Panc1 (cell line): ENCODE measurements around the gene WNT5B. TPM values are rescaled to one million over a fixed set of nuclear protein-coding genes. Genes with fewer than 3 reads are reported as not detected.

Experiments used
- ATAC-seq: fragments of 200-7000 bp; cut with Tn5 transposase; 2 replicates; pipeline ENCODE4 v1.9.1; 2020; ENCODE audit warnings: mild to moderate bottlenecking, moderate library complexity
- BruUV-seq: library from RNA; stranded (reverse); fragments of 400-500 nt; replicated peaks from 2 replicates; lab custom pipeline; 2021; lab: Mats Ljungman, UMichigan
- CTCF ChIA-PET: fragments of 300-600 bp; sonication (Branson Sonifier 250); formaldehyde crosslinking; loops from one replicate; lab custom pipeline; 2022; ENCODE audit warnings: antibody characterized with exemption; lab: Charles Lee
- POLR2A ChIA-PET: fragments of 300-600 bp; sonication (Branson Sonifier 250); formaldehyde crosslinking; loops from one replicate; lab custom pipeline; 2022; ENCODE audit warnings: antibody characterized with exemption; lab: Charles Lee
- DNase-seq: peaks from one replicate; pipeline ENCODE4 v3.0.0-alpha.2; 2010; ENCODE audit warnings: low read depth, low spot score
- H3K27ac ChIP-seq: 2 replicates; pipeline ENCODE4 v1.5.1; 2011; ENCODE audit warnings: mild to moderate bottlenecking, low read length, inconsistent platforms
- H3K27me3 ChIP-seq: fragments of 200-500 bp; sonication (Bioruptor generic); 2 replicates; pipeline ENCODE4 v1.6.0; 2014; ENCODE audit warnings: low read length, inconsistent platforms; ENCODE audit not compliant: control insufficient read depth, insufficient read depth
- H3K36me3 ChIP-seq: fragments of 200-500 bp; sonication (Bioruptor generic); 2 replicates; pipeline ENCODE4 v1.5.1; 2014; ENCODE audit warnings: inconsistent platforms, mild to moderate bottlenecking, low read length, moderate library complexity; ENCODE audit not compliant: control insufficient read depth, insufficient read depth
- H3K4me1 ChIP-seq: 2 replicates; pipeline ENCODE4 v1.5.1; 2011; ENCODE audit warnings: inconsistent platforms, mild to moderate bottlenecking, low read length, moderate library complexity; ENCODE audit not compliant: control insufficient read depth, insufficient read depth
- H3K4me3 ChIP-seq, 2 experiments: 2 replicates each; pipeline ENCODE4 v1.5.1; 2011 to 2012; ENCODE audit warnings: low read depth in 2 of 2, low read length in 2 of 2, mild to moderate bottlenecking in 2 of 2, inconsistent platforms in 1 of 2, moderate library complexity in 1 of 2
- H3K9me3 ChIP-seq: fragments of 200-500 bp; sonication (Bioruptor generic); 2 replicates; pipeline ENCODE4 v1.5.1; 2014; ENCODE audit warnings: low read depth, mild to moderate bottlenecking, inconsistent platforms, low read length, moderate library complexity; ENCODE audit not compliant: control insufficient read depth, insufficient read depth
- CTCF ChIP-seq: fragments of 450-650 bp; IDR thresholded peaks from 2 replicates; pipeline ENCODE4 v1.5.1; 2017; ENCODE audit warnings: mild to moderate bottlenecking
- POLR2AphosphoS5 ChIP-seq: IDR thresholded peaks from 2 replicates; pipeline ENCODE4 v1.6.1; 2012; ENCODE audit warnings: mild to moderate bottlenecking, low read depth, low read length, moderate library complexity
- REST ChIP-seq, 2 experiments: IDR thresholded peaks; 2 replicates each; pipeline ENCODE4 v1.6.1; 2011 to 2012; ENCODE audit warnings: low read depth in 2 of 2, control low read depth in 1 of 2, low read length in 1 of 2, mild to moderate bottlenecking in 1 of 2, moderate library complexity in 1 of 2; ENCODE audit not compliant: insufficient read depth in 1 of 2
- SIN3A ChIP-seq: IDR thresholded peaks from 2 replicates; pipeline ENCODE4 v1.6.1; 2012; ENCODE audit warnings: low read depth, mild to moderate bottlenecking, low read length, moderate library complexity, borderline replicate concordance; ENCODE audit not compliant: insufficient read depth
- TCF7L2 ChIP-seq: IDR thresholded peaks from 2 replicates; pipeline ENCODE4 v1.6.1; 2011; ENCODE audit warnings: mild to moderate bottlenecking, low read depth, low read length, inconsistent platforms
- in situ Hi-C: cut with HindIII; loops from 2 replicates; pipeline ENCODE4 v1.10.0; 2016; ENCODE audit warnings: low sequenced_read_pairs, low pct_unique_long_range_greater_than_20kb
- intact Hi-C: fragments of 100-400 bp; cut with micrococcal nuclease; formaldehyde crosslinking; loops from one replicate; pipeline ENCODE4 v1.10.0; 2022; ENCODE audit not compliant: unreplicated experiment
- total RNA-seq: library from RNA; stranded (reverse); gene quantifications from one replicate; pipeline ENCODE4 v1.2.1, GENCODE V29; 2021; ENCODE audit not compliant: unreplicated experiment

The WNT5B gene
- total RNA-seq, 1 experiment from 2014 or later = 36.9 TPM

GRCh38 chr12:1580526-1580925, 48.5 kb upstream of the WNT5B start:
- POLR2A ChIA-PET = no interaction called here
- Histone ChIP-seq H3K4me3 (no peak overlapping the region), H3K4me1 (peaks cover 47% of the 10 kb centered on the region), H3K27me3 (no peaks in the 10 kb centered on the region), H3K9me3 (no peaks in the 10 kb centered on the region), H3K27ac (peak overlapping the region; percentile 48; the same call in 1 of the 2 replicates), H3K36me3 (no peaks in the 10 kb centered on the region)
- no peak for DNase-seq
- CTCF ChIA-PET = no interaction called here
- ATAC-seq = no peak
- BruUV-seq = no TSS peak
- TF ChIP-seq TCF7L2 (no peak), REST (IDR thresholded peaks at IDR 0.05; ENCODE audit: insufficient read depth in 1 of 2, low read depth in 2 of 2, low read length in 1 of 2) (no peak), CTCF (no peak), POLR2AphosphoS5 (no peak), SIN3A (no peak)
- intact Hi-C loops = loop anchor here (5.0 kb wide), 1 partner anchor 463 kb away; no protein-coding TSS in a partner anchor
- in situ Hi-C loops = no loop called here

GRCh38 chr12:1581973-1582708, 46.9 kb upstream of the WNT5B start:
- intact Hi-C loops = loop anchor here (2.0 to 5.0 kb wide), 2 partner anchors 47 to 465 kb away; no protein-coding TSS in a partner anchor
- BruUV-seq = no TSS peak
- H3K27ac ChIP-seq = peak overlapping the region; percentile 73

More at GRCh38 chr12:1581973-1582708, 46.9 kb upstream of the WNT5B start:
- no peaks in the 10 kb centered on the region for H3K9me3 ChIP-seq
- ChIA-PET CTCF (interaction anchor here (0.6 to 2.1 kb wide), 3 partner anchors 37 to 464 kb away, joined by 3 to 31 read pairs (median 5); no protein-coding TSS in a partner anchor), POLR2A (interaction anchor here (0.7 kb wide), 1 partner anchor 358 kb away, joined by 3 read pairs; no protein-coding TSS in a partner anchor)
- no peaks in the 10 kb centered on the region for H3K36me3 ChIP-seq
- ATAC-seq (no peak), DNase-seq (no peak)
- H3K4me1 ChIP-seq = peaks cover 41% of the 10 kb centered on the region
- no peak overlapping the region for H3K4me3 ChIP-seq
- in situ Hi-C loops = no loop called here
- H3K27me3 ChIP-seq = no peaks in the 10 kb centered on the region
- TF ChIP-seq POLR2AphosphoS5 (no peak), CTCF (no peak), TCF7L2 (no peak), REST (IDR thresholded peaks at IDR 0.05; ENCODE audit: insufficient read depth in 1 of 2, low read depth in 2 of 2, low read length in 1 of 2) (no peak), SIN3A (no peak)
